ENCODE results near the gene MRPL40.

MRPL40 gene

DNA sequence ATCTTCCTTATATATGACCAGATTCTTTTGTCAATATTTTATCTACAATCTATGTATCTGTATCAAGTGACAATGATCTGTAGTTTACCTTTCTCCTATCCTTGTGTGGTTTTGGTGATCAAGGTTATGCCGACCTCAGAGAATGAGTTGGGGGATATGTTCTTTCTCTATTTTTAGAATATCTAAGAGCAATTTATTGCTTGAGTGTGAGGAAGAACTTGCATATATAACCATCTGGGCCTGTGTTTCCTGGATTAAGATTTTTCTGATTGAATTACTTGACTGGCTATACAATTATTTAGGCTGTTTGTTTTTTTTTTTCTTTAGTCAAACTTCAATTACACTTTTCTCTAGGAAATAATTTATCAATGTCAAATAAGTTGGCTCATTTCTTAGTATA, 29.2 kb downstream of the MRPL40 start:
- no peak for DNase-seq

DNA sequence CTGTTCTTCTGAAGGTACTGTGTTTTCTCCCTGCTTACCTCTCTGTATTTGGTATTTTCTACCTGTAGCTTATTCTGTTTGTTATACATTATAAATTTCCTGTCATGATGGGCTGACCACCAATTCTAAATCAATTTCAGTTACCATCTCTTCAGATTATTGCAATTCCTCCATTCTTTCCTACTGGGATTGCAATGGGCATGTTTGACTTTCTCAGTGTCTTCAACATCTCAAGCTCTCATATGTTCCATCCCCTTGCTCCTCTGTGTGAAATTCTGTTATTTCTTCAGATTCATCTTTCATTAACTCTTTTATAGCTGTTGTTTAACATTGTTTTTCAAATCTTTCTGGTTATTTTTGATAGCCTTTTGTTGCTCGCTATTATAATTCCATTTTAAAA, 30.7 kb downstream of the MRPL40 start:
- no peak for DNase-seq

DNA sequence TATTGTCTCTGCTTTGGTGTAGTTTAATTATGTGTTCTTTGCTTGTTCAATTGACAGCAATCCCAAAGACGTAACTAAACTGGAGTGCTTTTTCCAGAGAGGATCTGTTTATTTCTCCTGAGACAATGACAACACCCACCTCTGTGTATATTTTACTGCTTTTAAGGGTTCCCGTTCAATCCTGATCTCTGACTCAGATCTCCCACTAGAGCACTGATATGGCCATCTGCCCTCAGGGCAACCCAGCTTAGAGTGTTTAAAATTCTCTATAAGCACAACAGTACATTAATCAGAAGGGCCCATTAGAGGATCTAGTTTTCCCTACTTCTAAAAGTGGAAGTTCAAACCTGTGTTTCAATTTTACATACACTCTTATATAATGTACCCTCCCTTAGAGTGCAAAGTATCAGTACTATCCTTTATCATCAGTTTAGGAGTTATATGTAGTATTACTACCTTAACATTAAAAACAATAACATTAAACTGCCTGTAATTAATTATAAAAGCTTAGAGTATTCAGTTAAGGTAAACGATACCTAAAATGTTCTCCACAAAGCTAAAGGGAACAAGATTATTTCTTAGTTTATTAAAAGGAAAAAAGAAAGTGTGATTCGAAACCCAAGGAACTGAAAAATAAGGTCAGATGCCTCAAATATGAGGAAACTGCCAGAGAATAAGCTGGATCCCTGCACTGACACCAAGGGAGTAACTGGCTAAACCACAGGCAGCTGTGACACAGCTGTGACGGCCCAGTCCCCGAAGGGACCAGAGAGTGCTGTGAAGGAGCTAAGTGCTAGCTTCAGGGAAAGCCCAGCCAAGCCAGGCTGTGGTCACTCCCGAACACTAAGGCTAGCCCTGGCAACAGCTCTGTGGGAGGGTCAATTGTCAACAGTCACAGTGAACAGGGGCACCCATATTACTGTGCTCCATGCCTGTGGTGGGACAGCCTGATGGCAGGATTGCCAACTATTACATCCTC, 31.4 kb downstream of the MRPL40 start:
- no peak for DNase-seq

DNA sequence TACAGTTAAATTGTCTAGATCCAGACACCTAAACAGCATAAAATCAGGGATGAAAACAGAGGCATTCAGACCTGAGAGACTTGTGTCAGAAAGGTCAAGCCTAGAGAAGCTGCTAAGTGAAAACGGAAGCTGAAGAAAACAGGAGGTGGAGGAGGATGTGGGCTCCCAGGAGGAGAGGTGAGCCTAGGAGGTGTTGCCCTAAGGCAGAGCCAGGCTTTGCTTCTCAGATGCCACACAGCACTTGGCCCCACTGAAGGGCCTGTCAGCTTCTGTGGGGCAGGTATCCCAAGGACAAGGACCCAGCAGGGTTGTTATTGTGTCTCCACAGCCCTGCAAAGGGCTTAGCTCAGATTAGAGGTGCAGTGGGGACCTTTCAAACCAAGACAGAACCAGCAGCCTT, 32.2 kb downstream of the MRPL40 start:
- no peak for DNase-seq

DNA sequence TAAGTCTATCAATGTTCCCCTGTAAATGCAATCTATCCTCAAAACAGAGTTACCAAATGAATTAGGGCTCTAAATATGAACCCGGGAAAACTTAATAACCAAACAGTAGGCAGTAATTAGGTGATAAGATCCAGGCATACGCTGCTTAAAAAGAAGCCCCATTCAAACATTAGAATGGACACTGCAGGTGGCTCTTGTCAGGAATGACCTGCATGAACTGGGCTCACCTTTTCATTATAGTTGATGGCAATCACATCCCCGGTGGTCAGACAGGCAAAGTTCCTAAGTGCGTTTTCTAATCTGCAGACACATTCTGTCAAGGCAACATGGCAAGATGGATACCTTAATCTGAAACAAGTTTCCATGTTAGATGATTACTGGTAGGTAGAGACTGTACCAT, 32.6 kb downstream of the MRPL40 start:
- no peak for DNase-seq

DNA sequence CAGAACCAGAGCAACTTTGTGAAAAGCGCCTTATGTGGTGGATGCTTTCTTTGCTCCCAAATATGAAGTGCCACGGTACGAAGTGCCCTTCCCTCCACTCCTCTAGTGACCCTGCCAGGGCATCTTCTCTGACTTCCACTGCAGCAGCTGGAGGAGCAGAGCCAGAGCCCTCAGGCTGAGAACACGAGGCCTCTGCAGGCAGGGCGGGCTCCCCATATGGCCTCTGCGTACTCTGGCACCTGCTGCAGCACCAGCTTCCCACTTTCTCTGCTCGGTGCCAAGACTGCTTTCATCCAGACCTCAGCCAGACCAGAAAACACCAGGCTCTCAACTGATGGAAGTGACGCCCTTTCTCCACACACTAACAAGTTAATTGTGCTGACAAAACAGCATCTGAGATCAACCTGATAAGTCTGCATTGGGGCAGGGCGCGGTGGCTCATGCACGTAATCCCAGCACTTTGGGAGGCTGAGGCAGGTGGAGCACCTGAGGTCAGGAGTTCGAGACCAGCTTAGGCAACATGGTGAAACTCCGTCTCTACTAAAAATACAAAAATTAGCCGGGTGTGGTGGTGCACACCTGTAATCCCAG, 33.9 kb downstream of the MRPL40 start:
- DNase-seq: no peak

DNA sequence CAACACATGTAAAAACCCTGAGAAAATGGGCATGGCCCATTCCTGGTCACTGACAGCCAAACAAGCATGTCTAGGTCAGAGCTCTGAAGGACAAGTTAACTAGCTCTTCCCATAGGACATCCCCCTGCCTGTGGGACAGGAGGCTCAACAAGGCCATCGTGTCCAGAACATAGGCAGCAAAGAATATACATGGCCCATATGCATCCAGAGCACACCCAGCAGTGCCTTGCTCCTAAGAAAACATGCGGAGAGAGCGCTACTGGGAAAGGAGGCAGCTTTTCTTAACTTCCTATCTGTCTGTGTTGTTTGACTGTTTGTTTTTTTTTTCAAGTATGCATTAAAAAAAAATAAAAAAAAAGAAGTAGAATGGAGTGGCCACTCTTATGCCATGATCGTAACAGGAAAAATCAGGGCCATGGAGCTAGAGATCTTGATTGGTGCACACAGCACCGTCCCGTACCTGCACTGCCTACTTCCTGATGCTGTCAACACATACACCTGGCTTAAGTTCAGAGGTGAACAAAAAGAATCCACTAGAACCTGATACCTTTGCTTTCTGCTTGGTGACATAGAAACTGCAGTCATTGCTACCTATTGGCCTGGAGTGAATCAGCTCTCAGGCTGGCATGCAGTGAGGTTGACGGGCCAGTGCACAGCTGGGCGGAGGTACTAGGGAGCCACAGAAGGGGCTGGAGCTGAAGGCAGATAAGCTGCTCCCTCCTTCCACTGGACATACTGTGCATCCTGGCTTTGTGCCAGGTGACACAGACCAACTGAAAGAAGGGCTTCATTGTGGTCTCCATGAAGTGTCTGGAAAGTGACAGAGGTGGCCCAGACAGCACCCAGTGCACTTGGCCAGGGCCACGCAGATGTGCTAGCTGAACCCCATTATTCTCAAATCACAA, 34.8 kb downstream of the MRPL40 start:
- no peak for DNase-seq

DNA sequence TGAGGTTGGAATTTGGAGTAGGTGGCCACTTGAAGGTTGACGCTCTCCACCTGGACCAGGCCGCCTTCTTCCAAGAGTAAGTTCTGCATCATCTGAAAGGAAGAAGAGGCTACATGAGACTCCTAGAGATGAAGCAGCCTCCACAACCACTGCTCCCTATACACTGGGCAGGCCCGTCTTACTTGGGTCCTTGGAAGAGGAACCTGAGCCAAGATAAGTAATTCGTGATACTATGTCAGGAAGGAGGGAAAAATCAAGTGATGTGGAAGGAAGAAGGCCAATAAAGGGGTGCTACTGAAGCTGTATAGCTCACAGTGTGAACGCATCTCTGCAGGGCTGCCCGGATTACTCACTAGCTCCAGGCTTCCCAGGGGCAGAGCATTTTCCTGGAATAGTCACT, 35.6 kb downstream of the MRPL40 start:
- DNase-seq: no peak

DNA sequence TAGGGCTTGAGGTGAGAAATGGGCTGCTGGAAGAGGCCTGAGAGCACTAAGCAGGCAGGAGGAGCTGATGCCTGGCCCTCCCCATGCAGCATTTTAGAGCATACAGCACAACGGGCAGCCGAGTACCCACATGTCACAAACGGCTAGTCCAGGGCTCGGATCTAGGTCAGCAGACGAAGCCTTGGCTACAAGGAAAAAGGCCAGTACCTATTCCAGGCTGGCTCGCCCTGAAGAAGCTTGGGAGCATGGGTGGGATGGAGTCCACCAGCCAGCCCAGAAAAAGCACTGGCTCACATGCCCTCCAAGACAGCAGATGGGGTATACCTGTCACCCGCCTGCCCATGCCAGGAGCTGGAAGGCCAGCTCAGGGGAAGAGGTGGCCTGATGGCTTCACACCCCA, 37.1 kb downstream of the MRPL40 start:
- no peak for DNase-seq

DNA sequence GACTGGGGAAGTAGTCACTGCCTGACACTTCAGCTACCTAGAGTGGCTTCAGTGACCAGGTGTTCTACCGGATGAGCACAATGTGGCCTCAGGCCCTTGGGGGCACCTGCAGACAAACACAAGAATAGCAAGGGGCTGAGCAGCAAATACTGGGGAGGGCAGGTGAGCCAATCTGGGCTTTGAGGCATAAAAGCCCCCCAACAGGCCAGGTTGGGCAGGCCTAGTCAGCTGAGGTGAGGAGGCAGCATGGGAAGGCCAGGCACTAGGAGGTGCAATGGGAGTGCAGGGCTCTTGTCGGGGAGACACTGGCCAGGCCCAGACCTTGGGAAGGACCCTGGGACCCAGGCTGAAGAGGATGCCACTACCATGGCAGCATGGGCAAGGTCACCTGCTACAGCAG, 37.7 kb downstream of the MRPL40 start:
- DNase-seq: no peak

DNA sequence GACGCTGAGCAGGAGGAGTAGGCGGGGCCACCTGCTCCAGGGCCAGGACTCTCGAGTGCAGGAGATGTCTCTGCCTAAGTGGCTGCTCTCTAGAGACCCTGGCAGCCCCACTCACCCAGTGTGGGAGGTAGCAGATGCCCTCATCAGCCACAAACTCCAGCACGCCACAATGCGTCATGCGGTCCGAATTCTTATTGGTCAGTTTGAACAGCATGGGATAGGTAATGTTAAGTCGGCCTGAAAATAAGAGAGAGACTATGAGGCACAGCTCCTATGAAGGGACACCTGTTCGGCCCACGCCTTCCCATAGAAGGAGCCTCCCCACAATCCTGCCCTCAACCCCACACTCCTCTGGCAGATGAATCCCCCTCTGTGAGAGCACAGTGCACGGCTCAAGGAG, 39.2 kb downstream of the MRPL40 start:
- no peak for DNase-seq

DNA sequence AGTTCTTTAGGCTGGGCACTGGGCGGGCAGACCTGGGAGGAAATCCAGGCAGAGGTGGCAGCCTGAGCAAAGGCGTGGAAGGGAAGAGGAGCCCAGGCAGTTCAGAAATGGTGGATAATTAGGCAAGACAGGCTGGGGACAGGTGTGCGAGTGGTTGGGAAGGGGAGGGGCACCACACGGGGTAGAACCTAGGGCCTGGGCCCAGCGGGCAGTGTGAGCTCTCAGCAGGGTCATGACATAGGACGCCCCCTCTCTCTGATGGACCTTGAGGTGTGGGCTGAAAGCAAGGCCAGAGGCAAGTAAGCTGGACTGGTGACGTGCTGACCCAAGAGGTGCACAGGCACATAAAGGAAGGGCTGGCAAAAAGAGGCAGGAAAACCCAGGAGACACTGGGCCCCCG, 39.9 kb downstream of the MRPL40 start:
- no peak for DNase-seq

DNA sequence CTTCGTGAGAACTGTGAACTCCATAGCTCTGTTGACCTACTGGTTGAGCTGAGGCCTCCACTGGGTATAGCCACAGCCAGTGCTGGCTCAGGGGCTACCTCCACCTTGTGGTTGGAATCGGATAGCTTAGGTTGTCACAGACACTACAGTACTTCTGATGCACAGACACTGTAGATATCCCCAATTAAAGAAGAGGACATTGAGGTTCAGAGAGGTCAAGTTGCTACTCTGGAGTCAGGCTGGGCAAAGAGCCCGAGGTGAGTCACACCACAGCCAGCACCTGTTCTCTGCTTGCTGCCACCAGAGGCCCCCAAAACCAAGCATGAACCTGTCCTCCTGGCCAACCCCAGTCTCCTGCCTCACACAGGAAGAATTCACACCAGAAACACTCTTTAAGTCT, 41.2 kb downstream of the MRPL40 start:
- no peak for DNase-seq

DNA sequence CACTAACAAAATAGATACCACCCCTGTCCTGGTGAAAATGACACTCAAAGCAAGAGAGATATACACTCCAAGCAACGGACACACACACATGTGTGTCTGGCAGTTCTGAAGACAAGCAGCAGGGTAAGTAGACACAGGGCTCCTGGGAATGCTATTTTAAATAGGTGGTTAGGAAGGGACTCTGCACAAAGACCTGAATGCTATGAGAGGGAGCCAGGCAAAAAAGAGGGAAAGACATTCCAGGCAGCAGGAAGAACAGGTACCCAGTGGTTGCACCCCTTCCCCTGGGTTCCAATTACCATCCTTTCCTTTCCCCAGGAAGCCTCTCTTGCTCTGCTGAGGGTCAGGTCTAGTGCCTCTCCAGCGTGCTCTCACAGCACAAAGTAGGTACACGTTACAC, 43.7 kb downstream of the MRPL40 start:
- DNase-seq: no peak

DNA sequence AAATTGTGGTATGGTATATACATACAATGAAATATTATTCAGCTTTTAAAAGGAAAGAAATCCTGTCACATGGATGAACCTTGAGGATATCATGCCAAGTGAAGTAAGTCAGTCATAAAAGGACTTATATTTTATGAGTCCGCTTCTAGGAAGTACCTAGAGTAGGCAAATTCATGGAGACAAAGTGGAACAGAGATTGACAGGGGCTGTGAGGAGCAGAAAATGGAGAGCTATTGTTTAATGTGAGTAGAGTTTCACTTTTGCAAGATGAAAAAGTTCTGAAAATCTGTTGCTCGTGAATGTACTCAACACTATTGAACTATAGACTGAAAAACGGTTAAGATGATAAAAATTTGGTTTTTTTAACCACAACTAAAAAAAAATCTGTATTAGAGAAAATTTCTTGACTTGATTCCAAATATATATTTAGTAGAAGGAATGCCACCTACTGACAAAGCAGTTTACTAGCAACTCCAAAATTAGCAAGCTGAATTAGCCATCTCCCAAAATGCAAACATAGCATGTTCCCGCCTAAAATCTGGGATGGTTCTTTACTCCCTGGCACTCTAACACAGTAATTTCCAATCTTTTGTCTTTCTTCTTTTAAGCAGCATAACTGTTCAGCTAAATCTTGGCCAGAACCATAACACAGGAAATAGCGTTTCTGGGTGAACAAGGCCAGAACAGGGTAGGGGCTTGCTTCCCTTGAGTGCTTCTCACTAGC, 45.1 kb downstream of the MRPL40 start:
- DNase-seq: no peak

DNA sequence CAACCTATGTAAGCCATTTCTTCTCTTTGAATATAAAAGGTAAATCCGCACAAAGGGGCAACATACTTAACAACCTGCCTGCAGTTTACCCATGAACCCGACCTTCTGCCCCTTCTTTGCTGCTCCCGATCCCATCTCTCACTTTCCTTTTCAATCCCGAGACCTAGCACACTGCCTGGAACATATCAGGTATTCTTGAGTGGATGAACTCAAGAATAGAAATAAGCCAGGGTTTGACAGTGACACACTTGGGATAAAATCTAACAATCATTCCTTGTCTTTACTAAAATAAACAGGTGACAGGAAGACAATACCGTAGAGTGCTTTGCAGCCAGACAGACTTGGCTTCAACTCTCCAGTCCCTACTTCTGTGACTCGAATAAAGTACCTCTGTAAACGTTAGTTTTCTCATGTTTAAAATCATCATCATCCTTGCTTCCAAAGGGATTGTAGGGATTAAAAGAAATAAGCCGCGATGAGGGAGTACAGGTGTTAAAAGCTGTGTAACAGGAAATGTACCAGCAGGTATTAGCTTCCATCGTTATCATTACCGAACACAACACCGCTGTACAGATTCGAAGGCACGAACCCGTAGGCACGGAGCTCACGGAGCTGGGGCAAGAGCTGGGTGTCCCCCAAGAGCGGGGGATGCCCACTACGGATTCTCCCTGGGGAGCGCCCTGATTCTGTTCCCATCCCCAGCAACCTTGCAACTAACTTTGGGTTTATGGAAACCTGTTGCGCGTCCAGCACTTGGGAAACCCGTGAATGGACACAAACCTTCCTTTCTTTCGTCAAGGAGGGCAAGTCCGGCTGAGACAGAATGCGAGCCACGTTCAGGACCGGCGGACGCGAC, 45.9 kb downstream of the MRPL40 start:
- peak in 1 of 51 donors; percentile 39 for DNase-seq

DNA sequence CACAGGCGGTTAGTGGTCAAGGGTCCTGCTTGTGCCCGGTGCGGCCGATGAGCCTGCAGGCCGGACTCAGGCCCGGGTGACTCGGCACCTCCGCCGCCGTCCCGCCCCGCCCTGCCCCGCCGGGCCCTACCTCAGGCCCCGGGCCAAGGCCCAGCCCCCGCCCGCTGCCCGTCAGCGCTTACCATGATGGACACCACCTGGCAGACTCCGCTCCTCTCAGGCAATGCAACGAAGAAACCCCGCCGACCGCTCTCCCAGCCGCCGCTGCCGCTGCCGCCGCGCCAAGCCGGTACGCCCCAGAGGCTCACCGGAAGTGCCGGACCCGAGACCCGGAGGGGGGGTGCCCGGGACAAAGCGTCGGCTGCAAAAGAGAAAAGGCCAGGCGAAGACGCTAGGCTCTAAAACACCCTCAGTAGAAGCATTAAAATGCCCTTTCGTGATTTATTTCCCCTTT, 46.6 kb downstream of the MRPL40 start, which contains the start of gene UFD1:
Gene UFD1, minus strand, starts transcription at position 293 of the 454 bp plus-strand sequence. Its CDS starts 108 bp downstream, at position 185.
- peak; percentile 28 to 95 (median 71) for DNase-seq

DNA sequence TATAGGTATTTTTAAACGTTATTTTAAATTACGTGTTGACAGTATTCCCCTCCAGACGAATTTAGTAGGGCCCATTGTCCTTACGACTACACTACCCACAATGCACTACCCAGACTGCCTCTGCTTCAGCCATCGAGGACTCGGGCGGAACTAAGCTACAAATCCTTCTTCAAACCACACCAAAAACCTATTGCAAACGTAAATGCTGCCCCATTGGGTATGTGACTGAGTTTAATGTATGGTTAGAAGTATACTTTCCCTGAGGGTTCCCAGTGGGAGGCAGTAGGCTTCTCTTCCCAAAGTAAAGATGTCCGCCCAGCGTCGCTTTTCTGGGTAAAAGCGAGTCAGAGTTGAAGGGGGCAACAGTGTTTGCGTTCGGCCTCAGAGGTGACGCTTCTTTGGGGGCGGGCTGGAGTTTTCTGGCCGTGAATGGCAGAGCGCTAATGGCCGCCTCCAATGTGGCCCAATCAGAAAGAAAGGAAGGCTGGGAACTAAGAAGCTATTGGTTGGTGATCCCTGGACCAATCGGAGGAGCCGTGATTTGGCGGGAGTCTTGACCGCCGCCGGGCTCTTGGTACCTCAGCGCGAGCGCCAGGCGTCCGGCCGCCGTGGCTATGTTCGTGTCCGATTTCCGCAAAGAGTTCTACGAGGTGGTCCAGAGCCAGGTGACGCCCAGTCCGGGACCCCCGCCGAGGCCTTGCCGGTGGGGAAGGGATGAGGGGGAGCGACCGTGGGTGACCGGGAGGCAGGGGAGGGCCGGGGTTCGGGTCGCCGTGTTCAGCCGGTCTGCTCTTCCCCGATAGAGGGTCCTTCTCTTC, 47.2 kb downstream of the MRPL40 start, which contains the start of gene CDC45:
Gene CDC45, plus strand, starts transcription at position 566 of the 818 bp plus-strand sequence. Its CDS starts 49 bp downstream, at position 615.
- DNase-seq: peak; percentile 37 to 100 (median 93)

DNA sequence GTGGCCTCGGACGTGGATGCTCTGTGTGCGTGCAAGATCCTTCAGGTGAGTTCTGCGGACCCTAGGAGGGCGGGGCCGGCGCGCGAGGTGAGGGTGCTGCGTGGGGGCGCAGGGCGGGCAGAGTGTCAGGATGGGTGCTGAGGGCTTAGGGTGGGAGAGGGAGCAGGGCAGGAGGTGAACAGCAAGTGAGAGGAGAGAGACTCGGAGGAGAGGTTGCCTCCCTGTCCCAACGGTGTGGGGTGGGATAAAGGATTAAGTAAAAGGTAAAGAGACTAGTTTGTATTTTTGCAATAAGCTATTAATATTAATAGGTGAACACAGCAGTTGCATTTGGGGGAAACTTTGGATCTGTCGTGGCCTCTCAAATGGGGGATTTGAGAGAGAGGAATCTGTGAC, 47.8 kb downstream of the MRPL40 start:
- no peak for DNase-seq

Measured in hypothalamus (tissue), 51 donors.